Measurements from ENCODE around the gene IL11.

- TF ChIP-seq EZH2 (IDR thresholded peaks at IDR 0.05; ENCODE audit: insufficient read depth, poor library complexity, severe bottlenecking) (no peak), EZH2phosphoT487 (IDR thresholded peaks at IDR 0.05; ENCODE audit: insufficient read depth, low read depth) (no peak)
Observed at GRCh38 chr19:55398200-55398925, 28.1 kb upstream of the IL11 start.
